K562 (cell line): ENCODE data around the gene STX2. TPM values are rescaled to one million over a fixed set of nuclear protein-coding genes. Genes with fewer than 3 reads are reported as not detected.
A peak's percentile ranks its signal among the peaks of the same experiment; 100 is the strongest.

Source experiments
- CEBPB ChIP-seq: fragments of 450-650 bp; IDR thresholded peaks from 2 replicates; pipeline ENCODE4 v1.6.1; 2016; ENCODE audit warnings: missing genetic modification characterization, missing compliant biosample characterization
- GTF2E2 ChIP-seq: fragments of 200-800 bp; sonication (Bioruptor generic); IDR thresholded peaks from 2 replicates; pipeline ENCODE4 v1.6.1; 2016; ENCODE audit warnings: missing genetic modification characterization, missing compliant biosample characterization
- GTF2F1 ChIP-seq: IDR thresholded peaks from 2 replicates; pipeline ENCODE4 v1.6.1; 2011; ENCODE audit warnings: low read depth, low read length, improper control_type of control experiment
- HDAC2 ChIP-seq: fragments of 450-650 bp; IDR thresholded peaks from 2 replicates; pipeline ENCODE4 v1.6.1; 2016; ENCODE audit warnings: mild to moderate bottlenecking
- JUN ChIP-seq, 2 experiments: sonication (generic) in 1 of 2; formaldehyde crosslinking in 1 of 2; IDR thresholded peaks; 2 replicates each; pipeline versions ENCODE4 v1.6.1 to v1.8.0; 2012 to 2022; ENCODE audit warnings: borderline replicate concordance in 2 of 2, mild to moderate bottlenecking in 2 of 2, improper control_type of control experiment in 1 of 2, low read depth in 1 of 2, low read length in 1 of 2, missing genetic modification reagents in 1 of 2
- LCOR ChIP-seq: sonication (generic); formaldehyde crosslinking; IDR thresholded peaks from 2 replicates; pipeline ENCODE4 v1.8.0; 2022; ENCODE audit warnings: mild to moderate bottlenecking, missing genetic modification reagents
- NR4A1 ChIP-seq, 2 experiments: fragments of 250-450 bp in 1 of 2; fragments of 450-650 bp in 1 of 2; sonication (Bioruptor Pico) in 1 of 2; IDR thresholded peaks; 2 replicates each; pipeline versions ENCODE4 v1.4.0 to v1.6.1; 2016 to 2020; ENCODE audit warnings: mild to moderate bottlenecking in 2 of 2, missing compliant biosample characterization in 1 of 2, missing genetic modification characterization in 1 of 2, moderate library complexity in 1 of 2
- PHF8 ChIP-seq: fragments of 200-600 bp; sonication (generic); IDR thresholded peaks from 2 replicates; pipeline ENCODE4 v1.6.1; 2012; ENCODE audit warnings: mixed run types, mild to moderate bottlenecking, inconsistent platforms, low read length, moderate library complexity, borderline replicate concordance
- PHTF2 ChIP-seq: fragments of 250-450 bp; sonication (Bioruptor Pico); IDR thresholded peaks from 2 replicates; pipeline ENCODE4 v1.5.0; 2021; ENCODE audit warnings: mild to moderate bottlenecking
- POLR2G ChIP-seq: fragments of 200-400 bp; formaldehyde crosslinking; IDR thresholded peaks from 2 replicates; pipeline ENCODE4 v1.6.1; 2017; ENCODE audit warnings: low read depth, mild to moderate bottlenecking, antibody characterized with exemption, low read length, moderate library complexity
- POU5F1 ChIP-seq: fragments of 150-350 bp; IDR thresholded peaks from 2 replicates; pipeline ENCODE4 v1.6.1; 2014; ENCODE audit warnings: borderline replicate concordance, low read length, low read depth, mild to moderate bottlenecking; ENCODE audit not compliant: partially characterized antibody
- PYGO2 ChIP-seq: fragments of 450-650 bp; IDR thresholded peaks from 2 replicates; pipeline ENCODE4 v1.6.1; 2016; ENCODE audit warnings: mild to moderate bottlenecking, missing genetic modification characterization, moderate library complexity, missing compliant biosample characterization
- ZFX ChIP-seq: sonication (generic); formaldehyde crosslinking; IDR thresholded peaks from 2 replicates; pipeline ENCODE4 v1.8.0; 2022; ENCODE audit warnings: mild to moderate bottlenecking, missing genetic modification reagents, moderate library complexity
- polyA plus RNA-seq, 8 experiments: library from polyadenylated mRNA; depleted of rRNA in 4 of 8; stranded (reverse) in 5 of 8; unstranded in 3 of 8; fragments of >200 nt; fragmentation: Nextera tagmentation in 2 of 8; fragmentation: Illumina TruSeq in 1 of 8; extraction: Ambion mirVana in 2 of 8; extraction: Trizol in 1 of 8; gene quantifications; 2 replicates each; pipeline versions ENCODE4 v1.2.1 to v1.2.3, GENCODE V29; 2011 to 2014; ENCODE audit warnings: inconsistent platforms in 1 of 8, missing spikeins in 1 of 8
- total RNA-seq, 7 experiments: library from RNA; depleted of rRNA in 6 of 7; stranded (reverse); fragments of >200 nt in 6 of 7; fragmentation: Illumina TruSeq in 2 of 7; extraction: Trizol in 2 of 7; gene quantifications; 2 replicates each; pipeline versions ENCODE4 v1.2.1 to v1.2.3, GENCODE V29; 2011 to 2021; ENCODE audit warnings: low replicate concordance in 1 of 7
- TF ChIP-seq, protein P1 (sequence below): fragments of 450-650 bp; IDR thresholded peaks from 2 replicates; pipeline ENCODE4 v1.6.1; 2017; ENCODE audit warnings: antibody characterized with exemption, mild to moderate bottlenecking
- TF ChIP-seq, protein P2 (sequence below): fragments of 450-650 bp; IDR thresholded peaks from 2 replicates; pipeline ENCODE4 v1.6.1; 2016; ENCODE audit warnings: missing biosample characterization, missing genetic modification characterization
- TF ChIP-seq, protein P3 (sequence below): IDR thresholded peaks from 2 replicates; pipeline ENCODE4 v1.6.1; 2011; ENCODE audit warnings: borderline replicate concordance, low read depth, mild to moderate bottlenecking, moderate library complexity, low read length; ENCODE audit not compliant: insufficient read depth, poor library complexity, severe bottlenecking

Gene STX2
- total and polyA plus RNA-seq, 9 of the 15 experiments (the other 6 are each of a cell fraction or from before 2014, with no cell fraction given) = 22.2 to 54.6 (median 30.8) TPM

- TF ChIP-seq, protein P1, sequence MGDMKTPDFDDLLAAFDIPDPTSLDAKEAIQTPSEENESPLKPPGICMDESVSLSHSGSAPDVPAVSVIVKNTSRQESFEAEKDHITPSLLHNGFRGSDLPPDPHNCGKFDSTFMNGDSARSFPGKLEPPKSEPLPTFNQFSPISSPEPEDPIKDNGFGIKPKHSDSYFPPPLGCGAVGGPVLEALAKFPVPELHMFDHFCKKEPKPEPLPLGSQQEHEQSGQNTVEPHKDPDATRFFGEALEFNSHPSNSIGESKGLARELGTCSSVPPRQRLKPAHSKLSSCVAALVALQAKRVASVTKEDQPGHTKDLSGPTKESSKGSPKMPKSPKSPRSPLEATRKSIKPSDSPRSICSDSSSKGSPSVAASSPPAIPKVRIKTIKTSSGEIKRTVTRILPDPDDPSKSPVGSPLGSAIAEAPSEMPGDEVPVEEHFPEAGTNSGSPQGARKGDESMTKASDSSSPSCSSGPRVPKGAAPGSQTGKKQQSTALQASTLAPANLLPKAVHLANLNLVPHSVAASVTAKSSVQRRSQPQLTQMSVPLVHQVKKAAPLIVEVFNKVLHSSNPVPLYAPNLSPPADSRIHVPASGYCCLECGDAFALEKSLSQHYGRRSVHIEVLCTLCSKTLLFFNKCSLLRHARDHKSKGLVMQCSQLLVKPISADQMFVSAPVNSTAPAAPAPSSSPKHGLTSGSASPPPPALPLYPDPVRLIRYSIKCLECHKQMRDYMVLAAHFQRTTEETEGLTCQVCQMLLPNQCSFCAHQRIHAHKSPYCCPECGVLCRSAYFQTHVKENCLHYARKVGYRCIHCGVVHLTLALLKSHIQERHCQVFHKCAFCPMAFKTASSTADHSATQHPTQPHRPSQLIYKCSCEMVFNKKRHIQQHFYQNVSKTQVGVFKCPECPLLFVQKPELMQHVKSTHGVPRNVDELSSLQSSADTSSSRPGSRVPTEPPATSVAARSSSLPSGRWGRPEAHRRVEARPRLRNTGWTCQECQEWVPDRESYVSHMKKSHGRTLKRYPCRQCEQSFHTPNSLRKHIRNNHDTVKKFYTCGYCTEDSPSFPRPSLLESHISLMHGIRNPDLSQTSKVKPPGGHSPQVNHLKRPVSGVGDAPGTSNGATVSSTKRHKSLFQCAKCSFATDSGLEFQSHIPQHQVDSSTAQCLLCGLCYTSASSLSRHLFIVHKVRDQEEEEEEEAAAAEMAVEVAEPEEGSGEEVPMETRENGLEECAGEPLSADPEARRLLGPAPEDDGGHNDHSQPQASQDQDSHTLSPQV = peak; percentile 73
- TF ChIP-seq LCOR (CRISPR knock-in tag) (peak; percentile 77; the same call in 1 of the 2 replicates), PHTF2 (CRISPR knock-in tag) (no peak), HDAC2 (0 out of 2 replicates have a peak, but pooled peaks have one; percentile 32), CEBPB (tag) (peak; percentile 94), NR4A1 (CRISPR knock-in tag; IDR thresholded peaks at IDR 0.05) (0 out of 2 replicates have a peak, but pooled peaks have one; percentile 60), NR4A1 (tag; IDR thresholded peaks at IDR 0.05) (no peak), GTF2E2 (tag) (no peak; the same call in 1 of the 2 replicates), GTF2F1 (peak; percentile 75; the same call in 1 of the 2 replicates), POLR2G (peak; percentile 57), ZFX (peak; percentile 91), JUN (IDR thresholded peaks at IDR 0.05; ENCODE audit: borderline replicate concordance, low read depth, low read length) (no peak; the same call in 1 of the 2 replicates), JUN (CRISPR knock-in tag; IDR thresholded peaks at IDR 0.05; ENCODE audit: borderline replicate concordance) (no peak), PHF8 (peak; percentile 29; the same call in 1 of the 2 replicates), PYGO2 (no peak), POU5F1 (no peak)
- TF ChIP-seq, protein P2, sequence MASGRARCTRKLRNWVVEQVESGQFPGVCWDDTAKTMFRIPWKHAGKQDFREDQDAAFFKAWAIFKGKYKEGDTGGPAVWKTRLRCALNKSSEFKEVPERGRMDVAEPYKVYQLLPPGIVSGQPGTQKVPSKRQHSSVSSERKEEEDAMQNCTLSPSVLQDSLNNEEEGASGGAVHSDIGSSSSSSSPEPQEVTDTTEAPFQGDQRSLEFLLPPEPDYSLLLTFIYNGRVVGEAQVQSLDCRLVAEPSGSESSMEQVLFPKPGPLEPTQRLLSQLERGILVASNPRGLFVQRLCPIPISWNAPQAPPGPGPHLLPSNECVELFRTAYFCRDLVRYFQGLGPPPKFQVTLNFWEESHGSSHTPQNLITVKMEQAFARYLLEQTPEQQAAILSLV (tag) = peak; percentile 35; the same call in 1 of the 2 replicates
- TF ChIP-seq, protein P3, sequence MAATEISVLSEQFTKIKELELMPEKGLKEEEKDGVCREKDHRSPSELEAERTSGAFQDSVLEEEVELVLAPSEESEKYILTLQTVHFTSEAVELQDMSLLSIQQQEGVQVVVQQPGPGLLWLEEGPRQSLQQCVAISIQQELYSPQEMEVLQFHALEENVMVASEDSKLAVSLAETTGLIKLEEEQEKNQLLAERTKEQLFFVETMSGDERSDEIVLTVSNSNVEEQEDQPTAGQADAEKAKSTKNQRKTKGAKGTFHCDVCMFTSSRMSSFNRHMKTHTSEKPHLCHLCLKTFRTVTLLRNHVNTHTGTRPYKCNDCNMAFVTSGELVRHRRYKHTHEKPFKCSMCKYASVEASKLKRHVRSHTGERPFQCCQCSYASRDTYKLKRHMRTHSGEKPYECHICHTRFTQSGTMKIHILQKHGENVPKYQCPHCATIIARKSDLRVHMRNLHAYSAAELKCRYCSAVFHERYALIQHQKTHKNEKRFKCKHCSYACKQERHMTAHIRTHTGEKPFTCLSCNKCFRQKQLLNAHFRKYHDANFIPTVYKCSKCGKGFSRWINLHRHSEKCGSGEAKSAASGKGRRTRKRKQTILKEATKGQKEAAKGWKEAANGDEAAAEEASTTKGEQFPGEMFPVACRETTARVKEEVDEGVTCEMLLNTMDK = peak; percentile 90
Observed at GRCh38 chr12:130870442-130871285, 31.6 kb upstream of the STX2 start (continued).
